IPS-20b (cell line): Measurements from ENCODE around the gene MINDY4.

ENCODE experiments used
- H3K27ac ChIP-seq: one replicate; pipeline ENCODE4 v1.5.1; 2013; ENCODE audit warnings: low read length
- H3K27me3 ChIP-seq: 2 replicates; pipeline ENCODE4 v1.6.1; 2013; ENCODE audit warnings: mild to moderate bottlenecking, low read length, inconsistent platforms; ENCODE audit not compliant: insufficient read depth
- H3K36me3 ChIP-seq: 2 replicates; pipeline ENCODE4 v1.6.1; 2013; ENCODE audit warnings: low read depth, mild to moderate bottlenecking, inconsistent platforms, low read length, moderate library complexity; ENCODE audit not compliant: insufficient read depth
- H3K4me1 ChIP-seq: 2 replicates; pipeline ENCODE4 v1.6.1; 2013; ENCODE audit warnings: mild to moderate bottlenecking, control low read depth, inconsistent platforms, low read length, moderate library complexity; ENCODE audit not compliant: insufficient read depth
- H3K4me3 ChIP-seq: 2 replicates; pipeline ENCODE4 v1.5.1; 2013; ENCODE audit warnings: mild to moderate bottlenecking, low read length, inconsistent platforms
- H3K9ac ChIP-seq: 2 replicates; pipeline ENCODE4 v1.6.1; 2013; ENCODE audit warnings: low read depth, mild to moderate bottlenecking, inconsistent platforms, low read length, moderate library complexity
- H3K9me3 ChIP-seq: 2 replicates; pipeline ENCODE4 v1.6.1; 2013; ENCODE audit warnings: mild to moderate bottlenecking, low read depth, low read length, inconsistent platforms; ENCODE audit not compliant: insufficient read depth

The MINDY4 gene

DNA sequence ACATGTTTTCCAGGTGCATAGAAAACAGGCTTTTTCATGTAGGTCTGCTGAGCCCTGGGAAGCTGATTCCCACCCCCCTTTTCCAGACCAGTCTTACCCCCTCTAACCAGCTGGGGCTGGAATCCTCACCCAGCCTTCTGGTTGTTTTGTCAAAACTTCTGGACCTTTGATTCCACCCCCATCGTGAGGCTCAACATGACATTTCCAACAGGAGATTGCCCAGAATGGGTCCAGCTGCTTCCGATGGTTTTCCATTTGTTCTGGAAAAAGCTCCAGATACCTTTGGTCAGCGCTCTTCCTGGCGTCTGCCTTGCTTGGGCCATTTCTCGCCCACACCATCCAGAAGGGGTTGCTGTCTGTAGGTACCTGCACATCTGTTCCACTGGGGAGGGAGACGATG lies 41.5 kb downstream of the MINDY4 start:
- no peaks in the 10 kb centered on the region for H3K36me3 ChIP-seq
- H3K4me1 ChIP-seq: no peaks in the 10 kb centered on the region; the same call in 1 of the 2 replicates
- H3K4me3 ChIP-seq: no peak overlapping the region
- no peaks in the 10 kb centered on the region for H3K27me3 ChIP-seq
- no peak overlapping the region for H3K27ac ChIP-seq
- H3K9me3 ChIP-seq: no peaks in the 10 kb centered on the region
- H3K9ac ChIP-seq: no peak overlapping the region

DNA sequence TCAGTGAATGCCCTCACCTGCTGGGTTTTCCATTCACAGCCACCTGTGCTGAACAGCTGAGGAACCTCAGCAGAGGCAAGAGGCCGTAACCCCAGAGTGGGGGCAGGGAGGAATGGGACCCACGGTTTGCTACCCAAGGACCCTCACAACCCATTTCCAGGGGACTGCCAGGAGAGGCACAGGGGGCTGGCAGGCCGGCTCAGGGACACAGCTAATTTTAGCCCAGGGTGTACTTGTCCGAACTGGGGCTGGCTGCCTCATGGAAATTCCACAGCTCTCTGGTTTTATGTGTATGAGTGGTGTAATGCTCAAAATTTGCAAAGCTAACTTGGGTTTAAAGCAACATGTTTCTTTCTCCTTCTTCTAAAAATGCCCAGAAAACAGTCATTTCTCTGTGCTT lies 42.2 kb downstream of the MINDY4 start:
- Histone ChIP-seq H3K36me3 (no peaks in the 10 kb centered on the region), H3K27me3 (no peaks in the 10 kb centered on the region), H3K9me3 (no peaks in the 10 kb centered on the region), H3K4me1 (no peaks in the 10 kb centered on the region; the same call in 1 of the 2 replicates), H3K9ac (no peak overlapping the region), H3K4me3 (no peak overlapping the region), H3K27ac (no peak overlapping the region)

DNA sequence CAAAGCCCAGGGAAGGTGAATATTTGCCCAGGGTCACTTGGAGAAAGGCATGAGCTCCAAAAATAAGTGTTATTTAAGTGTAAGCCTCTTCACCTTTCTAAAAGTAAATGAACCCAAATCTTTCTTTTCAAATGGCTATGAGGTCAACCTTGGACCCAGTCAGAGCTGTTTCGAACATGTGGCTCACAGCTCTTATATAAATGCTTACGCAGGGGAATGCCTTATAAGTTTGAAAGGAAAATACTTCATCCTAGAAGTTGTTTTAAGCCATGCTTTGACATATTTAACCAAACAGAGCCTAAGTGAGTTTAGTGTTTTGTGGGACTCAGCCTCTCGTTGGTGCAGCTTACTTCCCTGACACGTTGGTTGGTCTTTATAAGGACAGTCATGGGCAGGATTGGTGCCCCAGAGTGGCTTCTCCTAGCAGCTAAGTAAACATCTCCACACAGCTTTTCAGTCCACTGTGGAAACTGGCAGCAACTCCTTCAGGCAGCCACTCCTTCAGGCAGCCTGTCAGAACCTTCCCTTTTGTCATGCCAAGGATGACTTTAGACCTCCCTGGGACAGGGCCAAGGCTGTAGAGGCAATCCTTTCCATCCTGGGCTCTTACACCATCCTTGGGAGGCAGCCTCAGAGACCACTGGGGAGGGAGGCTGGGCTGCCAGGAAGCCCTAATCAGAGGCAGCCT lies 43.6 kb downstream of the MINDY4 start:
- Histone ChIP-seq H3K27ac (no peak overlapping the region), H3K27me3 (no peaks in the 10 kb centered on the region), H3K4me3 (no peak overlapping the region), H3K4me1 (no peaks in the 10 kb centered on the region; the same call in 1 of the 2 replicates), H3K9ac (no peak overlapping the region), H3K9me3 (no peaks in the 10 kb centered on the region), H3K36me3 (no peaks in the 10 kb centered on the region)

DNA sequence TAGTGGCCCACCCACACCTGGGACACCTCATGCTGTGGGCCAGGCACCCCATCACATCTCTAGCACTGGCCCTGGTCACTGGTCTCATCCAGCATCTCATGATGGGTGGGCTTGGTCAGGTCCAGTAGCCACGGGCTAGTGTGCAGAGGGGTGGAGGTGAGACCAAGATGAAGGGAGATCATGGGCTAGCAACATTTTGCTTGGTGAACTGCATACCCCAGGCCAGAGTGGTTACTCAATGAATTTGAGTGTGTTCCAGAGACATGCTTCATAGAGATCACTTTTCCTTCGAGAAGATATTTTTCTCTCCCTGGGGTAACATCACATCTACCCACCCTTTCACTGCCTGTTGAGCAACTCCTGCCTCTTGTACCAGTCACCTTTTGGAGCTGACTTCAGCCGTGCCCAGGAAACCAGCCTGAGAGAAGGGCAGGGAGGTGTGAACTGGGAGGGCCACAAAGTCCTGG lies 44.2 kb downstream of the MINDY4 start:
- Histone ChIP-seq H3K27ac (no peak overlapping the region), H3K27me3 (no peaks in the 10 kb centered on the region), H3K36me3 (no peaks in the 10 kb centered on the region), H3K9ac (no peak overlapping the region), H3K9me3 (no peaks in the 10 kb centered on the region), H3K4me3 (no peak overlapping the region), H3K4me1 (no peaks in the 10 kb centered on the region; the same call in 1 of the 2 replicates)

DNA sequence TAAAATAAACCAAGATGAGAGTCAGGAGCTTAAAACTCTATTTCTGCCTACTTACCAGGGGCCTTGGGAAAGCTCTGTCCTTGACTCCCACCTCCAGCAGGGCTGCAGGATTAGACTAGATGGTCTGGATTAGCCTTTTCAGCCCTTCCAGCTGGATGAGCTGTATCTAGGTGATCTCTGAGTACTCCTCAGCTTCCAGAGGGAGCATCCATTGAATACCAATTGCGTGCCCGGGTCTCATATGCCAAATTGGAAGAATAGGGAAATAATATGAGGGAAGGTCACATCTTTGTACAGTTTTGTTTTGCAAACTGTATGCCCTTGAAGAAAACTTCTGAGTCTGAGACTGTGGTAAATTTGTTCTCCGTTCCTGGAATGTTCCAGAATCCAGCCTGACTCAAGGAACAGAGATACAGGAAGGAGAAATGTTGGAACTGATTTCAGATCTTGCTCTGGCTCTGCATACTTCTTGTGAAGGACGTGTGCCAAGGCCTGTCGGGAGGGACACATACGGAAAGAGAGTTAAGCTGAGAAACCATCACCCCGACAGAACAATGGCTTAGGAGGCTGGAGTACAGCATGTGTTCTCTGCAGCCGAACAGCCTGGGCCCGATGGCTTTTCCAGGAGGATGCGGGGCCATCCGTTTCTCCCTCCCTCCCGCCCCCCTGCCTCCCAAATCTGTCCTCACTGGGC lies 44.9 kb downstream of the MINDY4 start:
- Histone ChIP-seq H3K4me3 (no peak overlapping the region), H3K4me1 (no peaks in the 10 kb centered on the region; the same call in 1 of the 2 replicates), H3K9ac (no peak overlapping the region), H3K36me3 (no peaks in the 10 kb centered on the region), H3K27me3 (no peaks in the 10 kb centered on the region), H3K27ac (no peak overlapping the region), H3K9me3 (no peaks in the 10 kb centered on the region)

DNA sequence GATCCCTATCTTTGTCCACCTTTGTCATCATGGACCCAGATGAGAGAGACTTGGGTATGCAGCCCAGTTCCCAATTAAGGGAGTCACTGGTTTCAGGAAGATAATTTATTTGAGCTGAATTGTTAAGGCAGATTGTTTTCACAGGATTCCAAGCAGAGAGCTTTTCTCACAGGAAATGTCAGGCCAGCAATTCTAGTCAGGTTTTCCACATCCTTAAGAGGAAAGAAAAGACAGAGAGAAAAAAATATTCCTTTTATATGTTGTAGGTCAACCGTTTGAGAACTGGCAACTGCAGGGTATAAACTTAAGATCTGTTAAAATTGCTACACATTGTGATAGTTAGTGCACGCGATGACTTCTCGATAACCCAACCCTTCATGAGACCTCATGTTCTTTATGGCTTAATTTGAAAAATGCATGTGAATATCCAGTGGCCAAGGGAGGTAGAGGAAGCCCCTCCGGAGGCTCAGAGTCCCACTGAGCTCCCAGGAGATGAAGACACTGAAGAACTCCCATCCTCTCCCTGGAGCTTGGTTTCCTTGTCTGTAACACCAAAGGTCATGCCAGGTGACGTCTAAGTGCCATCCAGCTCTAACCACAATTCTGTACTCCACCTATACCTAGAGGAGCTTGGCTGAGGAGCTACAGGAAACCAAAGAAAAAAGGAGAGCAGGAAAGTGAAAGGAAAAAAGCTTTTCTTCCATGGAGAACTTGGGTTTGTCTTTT lies 45.6 kb downstream of the MINDY4 start:
- Histone ChIP-seq H3K36me3 (no peaks in the 10 kb centered on the region), H3K9ac (no peak overlapping the region), H3K27ac (no peak overlapping the region), H3K4me1 (no peaks in the 10 kb centered on the region; the same call in 1 of the 2 replicates), H3K4me3 (no peak overlapping the region), H3K9me3 (no peaks in the 10 kb centered on the region), H3K27me3 (no peaks in the 10 kb centered on the region)

DNA sequence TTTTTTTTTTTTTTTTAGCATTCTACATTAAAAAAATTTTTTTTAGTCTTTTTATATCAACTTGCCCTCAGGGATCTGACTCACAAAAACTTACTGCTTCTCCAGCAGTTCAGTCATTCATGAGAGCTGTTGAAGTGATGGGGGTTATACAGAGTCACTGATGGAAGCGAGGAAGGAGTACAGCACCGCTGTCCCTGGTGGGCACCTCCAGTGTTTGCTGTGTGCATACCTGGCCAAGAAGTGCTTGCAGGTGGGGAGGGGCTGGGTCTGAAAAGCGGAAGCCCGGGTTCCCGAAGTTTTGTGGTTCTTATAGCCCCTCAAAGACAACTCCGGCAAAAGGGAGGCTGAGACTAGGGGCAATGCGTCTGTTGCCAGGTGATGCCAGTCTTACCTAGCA lies 46.2 kb downstream of the MINDY4 start:
- Histone ChIP-seq H3K4me3 (no peak overlapping the region), H3K27ac (no peak overlapping the region), H3K36me3 (no peaks in the 10 kb centered on the region), H3K9ac (no peak overlapping the region), H3K27me3 (no peaks in the 10 kb centered on the region), H3K9me3 (no peaks in the 10 kb centered on the region), H3K4me1 (no peaks in the 10 kb centered on the region; the same call in 1 of the 2 replicates)

DNA sequence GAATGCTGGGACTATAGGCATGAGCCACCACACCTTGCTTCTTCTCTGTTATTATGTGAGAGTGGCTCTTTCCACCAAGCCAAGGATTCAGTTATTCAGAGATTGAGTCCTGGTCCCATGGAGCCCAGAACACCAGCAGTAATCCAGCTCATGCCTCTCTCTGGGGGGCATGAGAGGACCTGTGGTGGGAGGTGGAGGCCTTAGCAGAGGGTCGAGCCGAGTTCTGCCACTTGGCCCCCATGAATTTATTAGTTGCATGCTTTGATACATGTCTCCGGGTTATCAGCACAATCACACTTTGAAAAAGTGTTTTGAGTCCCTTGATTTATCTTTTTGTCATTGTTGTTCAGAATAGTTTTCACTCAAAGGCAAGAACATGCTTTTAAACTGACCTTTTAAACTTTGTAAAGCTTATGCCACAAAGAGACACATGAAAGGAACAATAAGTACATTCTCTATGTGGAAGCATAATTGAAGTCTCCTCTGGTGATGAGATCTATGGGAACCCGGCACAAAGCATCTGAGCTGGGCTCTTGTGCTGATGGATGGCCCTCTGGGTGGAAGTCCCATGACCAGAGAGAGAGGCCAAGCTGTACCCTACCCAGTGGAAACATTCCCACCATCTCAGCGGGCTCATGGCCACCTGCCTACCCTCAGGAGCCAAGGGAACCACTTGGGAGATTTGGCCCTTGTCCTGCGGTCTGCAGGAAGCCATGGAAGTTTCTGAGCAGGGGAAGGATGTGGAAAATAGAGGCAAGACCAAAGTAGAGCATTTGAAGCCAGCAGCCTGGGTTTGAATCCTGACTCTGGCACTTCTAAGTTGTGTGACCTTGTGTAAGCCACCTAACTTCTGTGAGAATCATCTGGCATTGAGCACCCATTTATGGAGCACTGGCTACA lies 53.9 kb downstream of the MINDY4 start:
- Histone ChIP-seq H3K4me1 (no peaks in the 10 kb centered on the region), H3K9me3 (no peaks in the 10 kb centered on the region), H3K4me3 (no peak overlapping the region), H3K27me3 (no peaks in the 10 kb centered on the region), H3K9ac (no peak overlapping the region), H3K27ac (no peak overlapping the region), H3K36me3 (no peaks in the 10 kb centered on the region)

DNA sequence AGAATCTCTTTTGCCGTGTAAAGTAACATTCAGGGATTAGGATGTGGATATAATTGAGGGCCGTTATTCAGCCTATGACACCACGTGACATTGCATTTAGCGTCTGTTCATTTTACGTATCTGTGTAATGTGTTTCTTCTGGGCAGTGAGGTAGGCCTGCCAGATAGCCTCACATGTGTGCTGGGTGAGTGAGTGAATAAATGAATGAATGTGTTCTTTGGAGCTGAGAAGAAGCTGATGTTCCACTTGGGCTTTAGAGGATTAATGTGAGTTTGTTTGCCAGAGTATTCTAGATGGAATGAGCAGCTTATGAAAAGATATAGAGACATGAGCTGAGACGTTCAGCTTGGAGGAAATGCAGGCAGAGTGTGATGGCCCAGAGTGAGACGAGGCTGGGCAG lies 55.0 kb downstream of the MINDY4 start:
- Histone ChIP-seq H3K27me3 (no peaks in the 10 kb centered on the region), H3K36me3 (no peaks in the 10 kb centered on the region), H3K9ac (no peak overlapping the region), H3K27ac (no peak overlapping the region), H3K4me1 (no peaks in the 10 kb centered on the region), H3K4me3 (no peak overlapping the region), H3K9me3 (no peaks in the 10 kb centered on the region)

DNA sequence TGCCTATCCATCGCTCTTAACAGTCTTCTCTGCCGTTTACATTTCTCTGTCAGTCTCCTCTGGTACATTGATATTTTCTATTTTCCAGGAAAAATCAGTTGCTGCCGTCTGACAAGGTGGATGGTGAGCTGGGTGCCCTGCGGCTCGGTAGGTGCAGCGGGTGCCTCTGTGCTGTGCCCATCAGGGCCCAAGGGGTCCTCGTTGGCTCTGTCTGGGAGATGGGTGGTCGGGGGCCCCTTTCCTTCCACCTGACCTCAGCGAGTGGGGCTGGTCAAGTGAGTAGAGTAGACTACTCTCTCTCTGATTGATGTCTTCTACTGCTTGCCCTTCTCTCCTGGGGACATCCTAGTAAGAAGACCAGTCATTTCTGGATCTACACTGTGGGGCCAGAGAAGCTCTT lies 57.4 kb downstream of the MINDY4 start:
- Histone ChIP-seq H3K27me3 (no peaks in the 10 kb centered on the region), H3K4me3 (no peak overlapping the region), H3K9ac (no peak overlapping the region), H3K9me3 (peaks cover 18% of the 10 kb centered on the region), H3K36me3 (no peaks in the 10 kb centered on the region), H3K4me1 (no peaks in the 10 kb centered on the region), H3K27ac (no peak overlapping the region)

DNA sequence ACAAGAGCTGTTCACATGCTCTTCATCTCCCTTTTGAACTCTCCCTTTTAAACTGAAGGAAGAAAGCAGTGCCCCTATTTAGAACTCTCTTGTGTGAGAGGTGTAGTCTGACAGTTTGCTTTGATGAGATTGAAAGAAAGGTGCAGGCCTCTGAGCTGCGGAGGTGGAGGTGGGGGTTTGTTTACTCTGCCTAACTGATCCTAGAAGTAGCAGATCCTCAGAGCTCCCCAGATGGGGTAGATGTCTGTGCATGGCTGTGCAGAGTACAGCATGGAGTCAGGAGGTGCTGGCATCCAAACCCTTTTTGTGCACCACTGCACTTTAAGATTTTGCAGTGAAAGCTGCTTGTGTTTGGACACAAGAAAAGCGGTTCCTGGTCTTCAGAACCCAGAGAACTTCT lies 58.3 kb downstream of the MINDY4 start:
- H3K9ac ChIP-seq: no peak overlapping the region
- no peaks in the 10 kb centered on the region for H3K4me1 ChIP-seq
- no peaks in the 10 kb centered on the region for H3K36me3 ChIP-seq
- no peak overlapping the region for H3K27ac ChIP-seq
- no peak overlapping the region for H3K4me3 ChIP-seq
- H3K27me3 ChIP-seq: no peaks in the 10 kb centered on the region
- peaks cover 26% of the 10 kb centered on the region for H3K9me3 ChIP-seq
